ENCODE data around the gene CHRNA1.

GRCh38 chr2:174780191-174780840 is 16.0 kb upstream of the CHRNA1 start:
- no peak for TF ChIP-seq CTCF (IDR thresholded peaks at IDR 0.05)
- no peak for TF ChIP-seq POLR2A (IDR thresholded peaks at IDR 0.05)

Data from esophagus squamous epithelium (tissue), 4 donors.